RWPE2 (cell line): ENCODE results near the gene IGSF21.

Experiments used
- ATAC-seq: fragments of 200-7000 bp; cut with Tn5 transposase; 3 replicates; pipeline ENCODE4 v1.9.1; 2021; ENCODE audit warnings: low read depth
- DNase-seq: peaks from one replicate; pipeline ENCODE4 v3.0.0-alpha.2; 2020; ENCODE audit warnings: low spot score
- H3K27ac ChIP-seq: fragments of 450-650 bp; 2 replicates; pipeline ENCODE4 v1.5.1; 2017; ENCODE audit warnings: mild to moderate bottlenecking; ENCODE audit not compliant: poor library complexity, severe bottlenecking
- H3K27me3 ChIP-seq: fragments of 250-450 bp; sonication (Bioruptor Pico); 2 replicates; pipeline ENCODE4 v1.5.1; 2021; ENCODE audit warnings: mild to moderate bottlenecking, moderate library complexity; ENCODE audit not compliant: insufficient read depth, poor library complexity, severe bottlenecking
- H3K36me3 ChIP-seq: fragments of 250-450 bp; sonication (Bioruptor Pico); 2 replicates; pipeline ENCODE4 v1.5.1; 2020; ENCODE audit warnings: low read depth, mild to moderate bottlenecking, moderate library complexity
- H3K4me1 ChIP-seq: fragments of 250-450 bp; sonication (Bioruptor Pico); 2 replicates; pipeline ENCODE4 v1.5.1; 2021; ENCODE audit warnings: mild to moderate bottlenecking, moderate library complexity; ENCODE audit not compliant: insufficient read depth, poor library complexity, severe bottlenecking
- H3K4me3 ChIP-seq: fragments of 250-450 bp; sonication (Bioruptor Pico); 2 replicates; pipeline ENCODE4 v1.5.1; 2021; ENCODE audit warnings: mild to moderate bottlenecking, moderate library complexity; ENCODE audit not compliant: severe bottlenecking
- H3K9me3 ChIP-seq: fragments of 250-450 bp; sonication (Bioruptor Pico); 2 replicates; pipeline ENCODE4 v1.5.1; 2021; ENCODE audit warnings: mild to moderate bottlenecking, moderate library complexity; ENCODE audit not compliant: severe bottlenecking
- CTCF ChIP-seq: fragments of 450-650 bp; IDR thresholded peaks from one replicate; pipeline ENCODE4 v1.5.1; 2017; ENCODE audit warnings: mild to moderate bottlenecking, moderate library complexity; ENCODE audit not compliant: poor library complexity, severe bottlenecking

The IGSF21 gene

GRCh38 chr1:18188820-18189517 lies 81.4 kb downstream of the IGSF21 start:
- Histone ChIP-seq H3K4me1 (no peaks in the 10 kb centered on the region), H3K4me3 (no peak overlapping the region), H3K27me3 (peaks cover 26% of the 10 kb centered on the region), H3K36me3 (no peaks in the 10 kb centered on the region), H3K9me3 (no peaks in the 10 kb centered on the region), H3K27ac (no peak overlapping the region)
- no peak for ATAC-seq
- DNase-seq, result no peak
- no peak for TF ChIP-seq CTCF

GRCh38 chr1:18190598-18190997 lies 83.0 kb downstream of the IGSF21 start:
- ATAC-seq, result no peak
- Histone ChIP-seq H3K4me3 (no peak overlapping the region), H3K27me3 (peaks cover 29% of the 10 kb centered on the region), H3K4me1 (no peaks in the 10 kb centered on the region), H3K36me3 (no peaks in the 10 kb centered on the region), H3K27ac (no peak overlapping the region), H3K9me3 (no peaks in the 10 kb centered on the region)
- TF ChIP-seq CTCF, result no peak
- DNase-seq, result no peak

- no peaks in the 10 kb centered on the region for H3K9me3 ChIP-seq
Measured at GRCh38 chr1:18191037-18191436, 83.4 kb downstream of the IGSF21 start.

GRCh38 chr1:18191481-18192155 lies 84.0 kb downstream of the IGSF21 start:
- Histone ChIP-seq H3K36me3 (no peaks in the 10 kb centered on the region), H3K9me3 (no peaks in the 10 kb centered on the region), H3K27ac (no peak overlapping the region), H3K4me1 (no peaks in the 10 kb centered on the region), H3K27me3 (peaks cover 32% of the 10 kb centered on the region), H3K4me3 (no peak overlapping the region)
- no peak for ATAC-seq
- TF ChIP-seq CTCF, result no peak
- DNase-seq, result no peak

More at GRCh38 chr1:18191037-18191436, 83.4 kb downstream of the IGSF21 start:
- Histone ChIP-seq H3K4me1 (no peaks in the 10 kb centered on the region), H3K27ac (no peak overlapping the region), H3K4me3 (no peak overlapping the region), H3K36me3 (no peaks in the 10 kb centered on the region), H3K27me3 (peaks cover 27% of the 10 kb centered on the region)
- no peak for TF ChIP-seq CTCF
- ATAC-seq (no peak), DNase-seq (no peak)

- DNase-seq (no peak), ATAC-seq (no peak)
- Histone ChIP-seq H3K27me3 (peaks cover 38% of the 10 kb centered on the region), H3K4me3 (no peak overlapping the region), H3K9me3 (no peaks in the 10 kb centered on the region), H3K36me3 (no peaks in the 10 kb centered on the region), H3K27ac (no peak overlapping the region), H3K4me1 (no peaks in the 10 kb centered on the region)
- TF ChIP-seq CTCF, result no peak
Measured at GRCh38 chr1:18192182-18192581, 84.6 kb downstream of the IGSF21 start.
